Measurements from ENCODE around the gene REEP6. TPM values are rescaled to one million over a fixed set of nuclear protein-coding genes. Genes with fewer than 3 reads are reported as not detected.

The REEP6 gene
- total RNA-seq, 4 donors from 2014 or later: 1.1 to 2.3 (median 1.5) TPM

GRCh38 chr19:1507763-1508506 is 17.0 kb downstream of the REEP6 start:
- H3K4me3 ChIP-seq: peak overlapping the region; percentile 42 to 68 (median 59)
- H3K9me3 ChIP-seq: no peaks in the 10 kb centered on the region
- ATAC-seq (peak; percentile 95 to 96), DNase-seq (peak; percentile 91 to 95)
- peak overlapping the region; percentile 82 to 99 (median 92) for H3K27ac ChIP-seq
- peaks cover 0 to 4% (median 2%) of the 10 kb centered on the region in 3 donors for H3K27me3 ChIP-seq
- intact Hi-C loops (cut with DNase I; ENCODE audit: low total_unique reads): loop anchor here (1.0 to 2.0 kb wide), 2 partner anchors 17 to 29 kb away; partner anchors contain the start of genes C19orf25, PCSK4 and REEP6
- peaks cover 4 to 27% of the 10 kb centered on the region in 2 donors for H3K4me1 ChIP-seq
- in situ Hi-C loops (cut with MboI; ENCODE audit: low sequenced_read_pairs in 4 of 4): no loop called here
- no peaks in the 10 kb centered on the region for H3K36me3 ChIP-seq
- peak; percentile 45 to 47 for TF ChIP-seq POLR2A (IDR thresholded peaks at IDR 0.05)
- TF ChIP-seq CTCF (IDR thresholded peaks at IDR 0.05 in 4 of 5, conservative IDR thresholded peaks at IDR 0.05 in 1 of 5): peak in 1 of 5 experiments; percentile 23

GRCh38 chr19:1508507-1508856 is 17.5 kb downstream of the REEP6 start:
- TF ChIP-seq POLR2A (IDR thresholded peaks at IDR 0.05) (no peak), CTCF (IDR thresholded peaks at IDR 0.05 in 4 of 5, conservative IDR thresholded peaks at IDR 0.05 in 1 of 5) (no peak)
- intact Hi-C loops (cut with DNase I; ENCODE audit: low total_unique reads) (loop anchor here (2.0 kb wide), 1 partner anchor 18 kb away; the partner anchor contains the start of genes PCSK4 and REEP6), in situ Hi-C loops (cut with MboI; ENCODE audit: low sequenced_read_pairs in 4 of 4) (no loop called here)
- Histone ChIP-seq H3K4me1 (peaks cover 4 to 24% of the 10 kb centered on the region in 2 donors), H3K27ac (peak overlapping the region; percentile 82 to 99 (median 92)), H3K9me3 (no peaks in the 10 kb centered on the region), H3K27me3 (no peaks in the 10 kb centered on the region), H3K4me3 (peak overlapping the region; percentile 42 to 68 (median 59)), H3K36me3 (no peaks in the 10 kb centered on the region)
- no peak for ATAC-seq
- DNase-seq: no peak

GRCh38 chr19:1509602-1510441 is 18.8 kb downstream of the REEP6 start:
- ATAC-seq (no peak), DNase-seq (no peak)
- Histone ChIP-seq H3K27ac (peak overlapping the region in 2 of 4 donors; percentile 39 to 90), H3K27me3 (no peaks in the 10 kb centered on the region), H3K4me3 (no peak overlapping the region), H3K36me3 (no peaks in the 10 kb centered on the region), H3K4me1 (peaks cover 7 to 35% of the 10 kb centered on the region in 2 donors), H3K9me3 (no peaks in the 10 kb centered on the region)
- TF ChIP-seq POLR2A (IDR thresholded peaks at IDR 0.05) (no peak), CTCF (IDR thresholded peaks at IDR 0.05 in 4 of 5, conservative IDR thresholded peaks at IDR 0.05 in 1 of 5) (no peak)
- intact Hi-C loops (cut with DNase I; ENCODE audit: low total_unique reads): loop anchor here (2.0 to 5.0 kb wide), 3 partner anchors 19 to 233 kb away; partner anchors contain the start of genes FAM174C, PCSK4, REEP6 and TCF3
- in situ Hi-C loops (cut with MboI; ENCODE audit: low sequenced_read_pairs in 4 of 4): no loop called here

GRCh38 chr19:1510442-1510806 is 19.4 kb downstream of the REEP6 start:
- Histone ChIP-seq H3K4me3 (no peak overlapping the region), H3K36me3 (no peaks in the 10 kb centered on the region), H3K27ac (peak overlapping the region in 2 of 4 donors; percentile 39 to 90), H3K9me3 (no peaks in the 10 kb centered on the region), H3K27me3 (no peaks in the 10 kb centered on the region), H3K4me1 (peaks cover 7 to 36% of the 10 kb centered on the region in 2 donors)
- ATAC-seq (no peak), DNase-seq (no peak)
- TF ChIP-seq CTCF (IDR thresholded peaks at IDR 0.05 in 4 of 5, conservative IDR thresholded peaks at IDR 0.05 in 1 of 5) (no peak), POLR2A (IDR thresholded peaks at IDR 0.05) (no peak)
- intact Hi-C loops (cut with DNase I; ENCODE audit: low total_unique reads) (loop anchor here (5.0 kb wide), 2 partner anchors 142 to 233 kb away; partner anchors contain the start of genes FAM174C and TCF3), in situ Hi-C loops (cut with MboI; ENCODE audit: low sequenced_read_pairs in 4 of 4) (no loop called here)
